ENCODE measurements around the gene POLR2A. TPM values are rescaled to one million over a fixed set of nuclear protein-coding genes. Genes with fewer than 3 reads are reported as not detected.

The POLR2A gene
- total RNA-seq, 2 donors from 2014 or later = 129 to 189 TPM

- DNase-seq = no peak
- Histone ChIP-seq H3K9ac (ENCODE audit: extremely low read depth, low read length, poor library complexity, severe bottlenecking) (no peak overlapping the region), H3K27me3 (ENCODE audit: control insufficient read depth, insufficient read depth, low read length, poor library complexity, severe bottlenecking) (peaks cover 12% of the 10 kb centered on the region), H3K4me3 (ENCODE audit: low read length) (no peak overlapping the region), H3K9me3 (ENCODE audit: control insufficient read depth, low read length) (no peaks in the 10 kb centered on the region), H3K36me3 (ENCODE audit: control insufficient read depth, insufficient read depth, low read length) (no peaks in the 10 kb centered on the region), H3K4me1 (ENCODE audit: control insufficient read depth, insufficient read depth, low read length) (no peaks in the 10 kb centered on the region), H3K27ac (ENCODE audit: low read depth, low read length) (no peak overlapping the region)
- Mint-ChIP-seq H3K9me3 (no peaks in the 10 kb centered on the region), H3K27me3 (ENCODE audit: insufficient read depth) (peaks cover 29% of the 10 kb centered on the region), H3K4me3 (no peak overlapping the region), H3K36me3 (ENCODE audit: low read depth) (no peaks in the 10 kb centered on the region), H3K4me1 (peaks cover 3% of the 10 kb centered on the region), H3K27ac (no peak overlapping the region)
- TF ChIP-seq CTCF (conservative IDR thresholded peaks at IDR 0.05) = no peak
- 72 to 82% methylated on average over 5 to 6 of the region's 6 CpGs for WGBS, 2 experiments (ENCODE audit: insufficient coverage in 1 of 2, insufficient read length in 1 of 2)
These were observed 60.7 kb downstream of the POLR2A start for GRCh38 chr17:7544911-7545310.

DNA sequence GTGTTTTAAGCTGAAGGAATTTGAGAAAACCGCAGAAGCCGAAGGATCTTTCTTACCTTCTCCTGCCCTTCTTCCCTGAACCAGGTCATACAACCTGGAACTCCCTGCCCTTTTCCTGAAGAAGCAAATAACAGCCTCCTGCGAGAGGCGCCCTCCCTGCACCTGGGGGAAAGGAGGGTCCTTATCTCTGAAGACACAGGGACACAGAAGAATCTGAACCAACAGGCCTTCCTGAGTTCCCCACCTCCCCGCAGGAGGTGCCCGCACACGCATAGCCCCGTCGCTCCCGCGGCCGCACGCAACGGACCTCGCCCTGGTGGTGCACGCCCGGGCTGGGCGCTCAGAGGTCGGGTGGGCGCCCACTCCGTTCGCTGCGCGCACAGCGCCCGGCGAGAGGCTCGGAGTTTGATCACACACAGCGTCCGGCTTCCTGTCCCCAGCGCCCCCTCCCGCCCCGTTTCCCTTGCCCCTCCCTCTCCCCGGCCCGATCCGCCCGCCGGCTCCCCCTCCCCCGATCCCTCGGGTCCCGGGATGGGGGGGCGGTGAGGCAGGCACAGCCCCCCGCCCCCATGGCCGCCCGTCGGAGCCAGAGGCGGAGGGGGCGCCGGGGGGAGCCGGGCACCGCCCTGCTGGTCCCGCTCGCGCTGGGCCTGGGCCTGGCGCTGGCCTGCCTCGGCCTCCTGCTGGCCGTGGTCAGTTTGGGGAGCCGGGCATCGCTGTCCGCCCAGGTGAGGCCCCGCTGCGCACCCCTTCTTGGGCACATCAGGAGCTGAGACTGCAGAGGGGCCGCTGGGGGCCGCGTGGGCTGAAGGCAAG, 64.6 kb downstream of the POLR2A start, which contains the start of gene TNFSF12:
TSS of gene TNFSF12 (plus strand) at position 474 of the 816 bp plus-strand sequence. CDS start at position 570, 96 bp downstream.
- no peaks in the 10 kb centered on the region for H3K27me3 ChIP-seq (ENCODE audit: control insufficient read depth, insufficient read depth, low read length, poor library complexity, severe bottlenecking)
- H3K36me3 ChIP-seq (ENCODE audit: control insufficient read depth, insufficient read depth, low read length) = no peaks in the 10 kb centered on the region
- Mint-ChIP-seq H3K9me3 (no peaks in the 10 kb centered on the region), H3K27ac (no peak within 1 kb of the TSS), H3K36me3 (ENCODE audit: low read depth) (no peaks in the 10 kb centered on the region), H3K4me1 (peaks cover 3% of the 10 kb centered on the region), H3K27me3 (ENCODE audit: insufficient read depth) (peaks cover 15% of the 10 kb centered on the region), H3K4me3 (peak within 1 kb of the TSS; percentile 69)
- peak; percentile 39 for TF ChIP-seq CTCF (conservative IDR thresholded peaks at IDR 0.05)
- H3K9ac ChIP-seq (ENCODE audit: extremely low read depth, low read length, poor library complexity, severe bottlenecking) = peak within 1 kb of the TSS; percentile 38
- no peaks in the 10 kb centered on the region for H3K9me3 ChIP-seq (ENCODE audit: control insufficient read depth, low read length)
- no peaks in the 10 kb centered on the region for H3K4me1 ChIP-seq (ENCODE audit: control insufficient read depth, insufficient read depth, low read length)
- DNase-seq = peak; percentile 85
- no peak within 1 kb of the TSS for H3K27ac ChIP-seq (ENCODE audit: low read depth, low read length)
- WGBS, 2 experiments (ENCODE audit: insufficient coverage in 1 of 2, insufficient read length in 1 of 2) = 6 to 14% methylated on average over 17 to 63 of the region's 65 CpGs
- peak within 1 kb of the TSS; percentile 84 for H3K4me3 ChIP-seq (ENCODE audit: low read length)

Other genes with a start within 250 kb of the POLR2A start
- 100 to 1,000 TPM in 1 of 2 donors, 10 to 100 TPM in 1; 98.2 to 116 TPM for gene DVL2, start 249.8 kb upstream of the POLR2A start, total RNA-seq
- gene PHF23, start 244.9 kb upstream of the POLR2A start, total RNA-seq = 10 to 100 TPM; 67.3 to 71.6 TPM
- gene GABARAP, start 241.9 kb upstream of the POLR2A start, total RNA-seq = 100 to 1,000 TPM; 264 to 317 TPM
- 100 to 1,000 TPM; 123 to 125 TPM for gene CTDNEP1, start 232.6 kb upstream of the POLR2A start, total RNA-seq
- gene ELP5, start 232.2 kb upstream of the POLR2A start, total RNA-seq = 10 to 100 TPM; 45.3 to 68.0 TPM
- 100 to 1,000 TPM; 142 to 149 TPM for gene CLDN7, start 221.9 kb upstream of the POLR2A start, total RNA-seq
- gene SLC2A4, start 202.6 kb upstream of the POLR2A start, total RNA-seq = 1 to 10 TPM; 2.2 to 5.4 TPM
- gene YBX2, start 189.7 kb upstream of the POLR2A start, total RNA-seq = 10 to 100 TPM in 1 of 2 donors, 1 to 10 TPM in 1; 6.6 to 15.9 TPM
- 100 to 1,000 TPM; 488 to 556 TPM for gene EIF5A, start 176.7 kb upstream of the POLR2A start, total RNA-seq
- gene GPS2, start 169.0 kb upstream of the POLR2A start, total RNA-seq = 10 to 100 TPM; 43.6 to 47.2 TPM
- 10 to 100 TPM; 51.3 to 52.7 TPM for gene NEURL4, start 155.0 kb upstream of the POLR2A start, total RNA-seq
- gene ACAP1, start 147.8 kb upstream of the POLR2A start, total RNA-seq = 1 to 10 TPM; 4.5 to 8.4 TPM
- gene KCTD11, start 132.2 kb upstream of the POLR2A start, total RNA-seq = 1 to 10 TPM; 7.1 to 8.4 TPM
- not detected for gene TMEM95, start 129.2 kb upstream of the POLR2A start, total RNA-seq
- 10 to 100 TPM; 11.0 to 11.7 TPM for gene TNK1, start 103.3 kb upstream of the POLR2A start, total RNA-seq
- gene PLSCR3, start 89.8 kb upstream of the POLR2A start, total RNA-seq = 10 to 100 TPM; 21.0 to 26.2 TPM
- gene TMEM256, start 80.3 kb upstream of the POLR2A start, total RNA-seq = 100 to 1,000 TPM; 133 to 175 TPM
- gene NLGN2, start 76.5 kb upstream of the POLR2A start, total RNA-seq = 100 to 1,000 TPM in 1 of 2 donors, 10 to 100 TPM in 1; 78.5 to 121 TPM
- under 1 TPM; 0.46 to 0.49 TPM for gene SPEM1, start 64.0 kb upstream of the POLR2A start, total RNA-seq
- gene SPEM2, start 58.8 kb upstream of the POLR2A start, total RNA-seq = not detected
- gene SPEM3, start 55.5 kb upstream of the POLR2A start, total RNA-seq = not detected
- gene TMEM102, start 48.9 kb upstream of the POLR2A start, total RNA-seq = 1 to 10 TPM; 6.5 to 8.6 TPM
- gene FGF11, start 44.9 kb upstream of the POLR2A start, total RNA-seq = 1 to 10 TPM; 4.0 to 8.8 TPM
- gene CHRNB1, start 39.3 kb upstream of the POLR2A start, total RNA-seq = 10 to 100 TPM in 1 of 2 donors, 1 to 10 TPM in 1; 8.7 to 11.6 TPM
- gene ZBTB4, start 4.7 kb upstream of the POLR2A start, total RNA-seq = 10 to 100 TPM; 18.8 to 25.5 TPM
- gene SLC35G6, start 2.9 kb upstream of the POLR2A start, total RNA-seq = under 1 TPM in 1 of 2 donors, not detected in 1; 0.33 TPM
- gene TNFSF12, start 64.7 kb downstream of the POLR2A start, total RNA-seq = 1 to 10 TPM; 8.3 to 8.4 TPM
- gene TNFSF13, start 74.4 kb downstream of the POLR2A start, total RNA-seq = 1 to 10 TPM; 1.7 to 3.0 TPM
- 10 to 100 TPM; 71.5 to 82.3 TPM for gene SENP3, start 77.6 kb downstream of the POLR2A start, total RNA-seq
- gene CD68, start 95.3 kb downstream of the POLR2A start, total RNA-seq = under 1 TPM in 1 of 2 donors, not detected in 1; 0.44 TPM
- gene MPDU1, start 99.5 kb downstream of the POLR2A start, total RNA-seq = 10 to 100 TPM; 47.4 to 56.6 TPM
- gene SOX15, start 105.7 kb downstream of the POLR2A start, total RNA-seq = 1 to 10 TPM; 6.4 to 7.3 TPM
- gene FXR2, start 130.5 kb downstream of the POLR2A start, total RNA-seq = 10 to 100 TPM; 52.1 to 53.9 TPM
- gene SAT2, start 143.5 kb downstream of the POLR2A start, total RNA-seq = 100 to 1,000 TPM in 1 of 2 donors, 10 to 100 TPM in 1; 82.7 to 103 TPM
- 1 to 10 TPM in 1 of 2 donors, under 1 TPM in 1; 0.77 to 1.9 TPM for gene SHBG, start 145.8 kb downstream of the POLR2A start, total RNA-seq
- 1 to 10 TPM; 6.4 to 7.5 TPM for gene ATP1B2, start 166.6 kb downstream of the POLR2A start, total RNA-seq
- 100 to 1,000 TPM; 113 to 130 TPM for gene TP53, start 203.1 kb downstream of the POLR2A start, total RNA-seq
- gene WRAP53, start 204.1 kb downstream of the POLR2A start, total RNA-seq = 10 to 100 TPM; 21.7 to 30.8 TPM
- gene EFNB3, start 220.8 kb downstream of the POLR2A start, total RNA-seq = 10 to 100 TPM; 12.8 to 15.0 TPM
- under 1 TPM; 0.42 to 0.69 TPM for gene DNAH2, start 233.4 kb downstream of the POLR2A start, total RNA-seq

All from endodermal cell (in vitro differentiated cells).